M059J (cell line): Measurements from ENCODE around the gene DNAH9. TPM values are rescaled to one million over a fixed set of nuclear protein-coding genes. Genes with fewer than 3 reads are reported as not detected.
A peak's percentile ranks its signal among the peaks of the same experiment; 100 is the strongest.

ENCODE experiments used
- DNase-seq: peaks from one replicate; pipeline ENCODE4 v3.0.0-alpha.2; 2012; ENCODE audit warnings: low read depth
- total RNA-seq: library from RNA; depleted of rRNA; stranded (reverse); fragments of >200 nt; shearing (Covaris generic); gene quantifications from 2 replicates; pipeline ENCODE4 v1.2.3, GENCODE V29; 2014

The DNAH9 gene
- total RNA-seq, 1 experiment from 2014 or later = not detected

DNA sequence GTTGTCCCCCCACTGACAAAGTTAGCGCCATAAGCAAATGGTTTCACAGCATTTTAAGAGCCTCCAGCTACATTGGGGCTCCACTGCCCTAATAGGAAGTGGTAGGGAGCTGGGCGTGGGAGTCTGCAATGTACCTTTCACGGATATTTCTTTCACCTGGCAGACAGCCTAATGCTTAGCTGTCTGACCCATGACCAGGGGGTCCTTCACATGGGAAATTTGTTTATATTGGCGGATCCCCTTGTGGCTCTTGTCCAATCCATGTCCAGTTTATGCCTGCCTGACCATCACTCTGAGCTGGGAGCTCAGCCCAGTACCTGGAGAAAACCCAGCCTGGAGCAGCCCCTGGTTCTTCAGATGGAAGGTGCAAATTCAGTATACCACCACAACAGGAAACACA is 254.0 kb downstream of the DNAH9 start:
- DNase-seq = no peak

DNA sequence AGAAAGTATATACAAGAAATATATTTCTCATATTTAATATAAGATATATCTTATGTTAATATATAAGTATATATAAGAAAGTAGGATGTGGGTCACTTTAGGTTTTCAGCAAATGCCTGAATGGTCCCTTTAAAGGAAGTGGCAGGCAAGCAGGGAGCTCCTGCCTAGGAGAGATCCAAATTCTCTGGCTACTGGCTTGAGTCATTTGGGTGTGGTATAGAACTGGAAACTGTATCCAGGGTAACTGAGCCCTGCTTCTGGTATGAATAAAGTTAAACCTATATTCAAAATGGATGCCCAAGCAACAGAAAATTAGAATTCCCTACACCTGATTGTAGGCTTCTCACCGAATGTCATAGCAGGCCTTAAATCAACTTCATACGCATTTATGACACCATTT is 254.6 kb downstream of the DNAH9 start:
- DNase-seq = no peak

DNA sequence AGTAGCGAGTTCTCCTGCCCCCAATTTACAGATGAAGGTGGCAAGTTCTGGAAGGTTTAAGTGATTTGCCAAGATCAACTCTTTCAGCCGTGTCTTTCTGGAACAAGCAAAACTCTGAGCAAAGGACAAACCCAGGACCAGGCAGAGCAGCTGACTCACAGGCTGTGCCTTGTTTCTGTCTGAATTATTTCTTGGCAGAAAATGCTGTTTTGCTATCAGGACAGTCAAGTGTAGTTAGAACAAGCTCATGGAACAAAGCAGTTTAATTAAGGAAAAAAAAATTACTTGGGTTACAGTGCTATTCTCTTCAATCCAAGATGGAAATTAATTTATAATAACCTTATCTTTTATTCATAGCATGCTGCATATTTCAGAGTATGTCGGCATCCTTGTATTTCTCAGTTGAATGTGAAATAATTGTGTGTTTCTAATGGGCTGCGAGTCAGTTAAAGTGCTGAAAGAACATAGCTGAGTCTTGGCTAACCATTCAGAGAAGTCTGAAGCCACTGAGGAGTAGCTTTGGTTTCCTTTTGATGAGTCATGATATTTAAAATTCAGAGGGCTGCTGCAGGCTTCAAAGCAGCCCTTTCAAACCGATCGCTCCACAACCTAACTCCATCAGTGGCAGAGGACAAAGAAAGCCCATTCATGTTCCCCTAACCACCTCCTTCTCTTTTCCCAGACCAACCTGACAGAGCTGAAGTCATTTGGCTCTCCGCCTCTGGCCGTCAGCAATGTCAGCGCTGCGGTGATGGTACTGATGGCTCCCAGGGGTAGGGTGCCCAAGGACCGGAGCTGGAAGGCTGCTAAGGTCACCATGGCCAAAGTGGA is 255.3 kb downstream of the DNAH9 start:
- peak; percentile 2 for DNase-seq

DNA sequence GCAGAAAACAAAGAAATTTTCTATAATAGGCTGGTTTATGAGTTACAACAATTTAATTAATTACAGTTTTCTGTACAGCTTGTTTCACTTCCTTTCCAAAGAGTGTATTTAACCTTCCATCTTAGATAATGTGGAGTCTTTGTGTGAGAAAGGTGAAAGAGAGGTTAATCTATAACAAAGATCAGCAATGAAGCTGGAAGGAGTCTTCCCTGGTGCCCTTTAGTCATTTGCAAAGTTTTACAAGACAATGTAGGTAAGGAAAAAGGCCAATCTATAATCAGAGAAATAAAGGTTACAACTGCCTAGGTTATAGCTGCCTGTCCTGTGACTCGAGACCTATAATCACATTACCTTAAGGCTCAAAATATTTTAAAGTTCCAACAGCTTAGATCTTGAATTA is 257.0 kb downstream of the DNAH9 start:
- no peak for DNase-seq

DNA sequence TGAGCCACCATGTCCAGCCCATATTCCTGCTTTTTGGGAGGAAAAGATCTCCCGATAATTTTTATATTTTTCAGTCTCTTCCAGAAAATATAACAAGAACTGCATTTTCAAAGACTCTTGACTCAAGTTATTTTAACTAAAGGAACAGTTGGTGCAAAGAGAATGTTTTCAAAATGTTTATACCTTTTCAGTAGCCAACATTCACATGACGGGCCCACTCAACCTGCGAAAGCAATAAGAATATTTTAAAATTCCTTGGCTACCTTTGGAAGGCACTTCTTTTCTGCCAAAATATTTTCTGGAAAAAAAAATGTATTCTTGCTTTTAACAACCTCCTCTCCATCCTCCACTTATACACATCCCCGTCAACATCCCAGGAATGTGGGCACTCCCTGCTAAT is 258.7 kb downstream of the DNAH9 start:
- DNase-seq = no peak

DNA sequence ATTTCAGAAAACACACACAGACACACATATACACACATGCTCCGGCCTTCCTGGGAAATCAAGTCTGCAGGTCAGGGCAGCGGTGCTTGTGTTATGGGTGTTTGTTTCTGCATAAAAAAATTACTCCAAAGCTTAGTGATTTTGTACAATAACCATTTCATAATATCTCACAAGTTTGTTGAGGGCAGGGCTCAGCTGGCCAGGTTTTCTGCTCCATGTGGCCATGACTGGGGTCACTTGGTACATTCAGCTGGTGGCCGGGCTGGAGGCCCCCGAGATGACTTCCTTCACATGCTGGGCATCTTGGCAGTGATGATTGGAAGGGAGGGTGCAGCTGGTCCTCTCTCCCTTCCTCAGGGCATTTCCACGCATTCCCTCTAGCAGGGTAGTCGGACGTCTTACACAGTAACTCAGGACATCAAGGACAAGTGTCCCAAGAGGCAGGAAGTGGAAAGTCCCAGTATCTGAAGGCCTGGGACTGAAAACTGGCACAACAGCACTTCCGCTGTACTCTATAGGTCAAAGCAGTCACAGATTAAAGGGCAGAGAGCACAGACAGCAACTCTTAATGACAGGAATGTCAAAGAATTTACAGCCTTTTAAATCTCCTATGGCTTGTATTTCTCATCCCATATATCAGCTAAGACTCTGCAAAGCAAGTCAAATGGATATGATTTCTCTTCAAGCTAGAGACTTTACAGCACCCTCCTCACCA is 271.6 kb downstream of the DNAH9 start:
- DNase-seq = no peak

DNA sequence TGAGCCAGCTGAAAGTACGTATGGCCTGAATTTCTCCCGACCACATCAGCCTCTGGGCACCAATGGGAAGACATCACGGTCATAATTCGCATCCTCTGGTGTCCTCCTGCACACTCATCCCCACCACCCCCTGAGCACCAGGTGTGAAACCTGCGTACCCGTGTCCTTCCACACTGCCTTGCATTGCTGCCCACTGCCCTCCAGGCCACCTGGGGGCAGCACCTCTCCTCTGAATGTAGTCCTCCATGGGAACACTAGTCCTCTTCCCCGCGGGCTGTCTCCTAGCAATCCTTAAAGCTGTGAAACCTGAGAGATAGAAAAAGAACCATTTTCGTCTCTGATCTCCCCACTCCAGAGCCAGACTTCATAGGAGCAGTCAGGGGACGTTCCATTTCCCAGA is 273.5 kb downstream of the DNAH9 start:
- DNase-seq = no peak

DNA sequence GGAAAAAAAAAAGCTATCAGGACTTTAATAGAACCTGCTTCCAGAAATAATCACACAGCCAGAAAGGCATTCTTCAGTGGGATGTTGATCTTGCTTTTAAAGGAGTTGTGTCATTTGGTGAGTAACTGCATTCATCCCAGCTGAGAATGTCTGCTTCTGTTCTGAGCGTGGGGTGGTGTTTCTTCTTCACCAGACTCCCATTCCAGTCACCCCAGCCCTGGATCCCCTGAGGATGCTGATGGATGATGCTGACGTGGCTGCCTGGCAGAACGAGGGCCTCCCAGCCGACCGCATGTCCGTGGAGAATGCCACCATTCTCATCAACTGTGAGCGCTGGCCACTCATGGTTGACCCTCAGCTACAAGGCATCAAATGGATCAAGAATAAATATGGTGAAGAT is 276.5 kb downstream of the DNAH9 start:
- DNase-seq = no peak

DNA sequence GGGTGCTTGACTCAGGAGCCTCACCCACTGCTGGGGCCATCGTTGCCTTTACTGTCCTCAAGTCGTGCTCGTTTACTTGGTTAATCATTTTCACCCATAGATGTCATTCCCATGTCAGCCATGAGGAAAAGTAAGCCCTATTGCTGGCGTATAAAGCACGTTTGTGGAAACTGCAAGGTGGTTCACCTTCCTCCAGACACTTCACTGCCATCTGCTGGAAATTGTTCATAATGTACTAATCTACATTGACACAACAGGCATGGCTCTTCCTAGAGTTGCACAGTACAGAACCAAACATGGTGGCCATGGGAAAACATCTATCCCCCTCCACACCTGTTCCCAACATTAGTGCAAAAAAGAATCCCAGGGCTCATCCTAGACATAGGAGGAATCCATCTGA is 282.4 kb downstream of the DNAH9 start:
- peak; percentile 36 for DNase-seq

DNA sequence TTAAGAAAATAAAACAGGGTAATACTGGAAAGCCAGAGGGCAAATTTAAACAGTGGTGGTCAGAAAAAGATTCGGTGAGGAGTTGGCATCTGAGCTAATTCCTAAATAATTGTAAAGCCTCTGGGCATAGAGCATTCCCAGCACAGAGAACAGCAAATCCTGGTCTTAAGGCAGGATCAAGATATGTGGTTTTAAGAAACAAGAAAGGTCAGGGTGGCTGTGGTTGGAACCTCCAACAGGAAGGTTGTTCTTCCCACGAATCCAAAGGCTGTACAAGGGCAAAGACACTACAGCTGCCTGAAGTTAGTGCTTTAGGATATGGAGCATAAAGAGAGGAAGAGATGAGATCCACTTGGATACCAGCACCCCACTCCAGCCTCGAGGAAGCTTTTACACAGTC is 284.4 kb downstream of the DNAH9 start:
- no peak for DNase-seq

DNA sequence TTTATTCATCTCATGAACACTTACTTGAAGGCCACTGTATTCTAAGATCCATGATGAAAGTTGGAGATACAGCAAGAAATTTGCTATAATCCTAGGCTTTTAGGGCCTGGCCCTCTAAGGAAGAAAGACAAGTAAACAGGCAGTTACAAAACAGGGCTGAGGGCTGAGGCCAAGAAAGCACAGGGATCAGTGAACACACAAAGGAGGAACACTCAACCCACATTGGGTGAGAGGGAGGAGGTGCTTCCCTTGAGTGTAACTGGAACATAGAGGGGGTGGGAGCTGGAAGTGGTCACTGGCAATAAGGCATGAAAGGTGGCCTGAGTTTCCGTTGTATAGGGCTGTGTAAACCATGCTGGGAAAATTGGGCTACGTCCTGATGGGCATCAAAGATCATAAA is 286.8 kb downstream of the DNAH9 start:
- DNase-seq = no peak

DNA sequence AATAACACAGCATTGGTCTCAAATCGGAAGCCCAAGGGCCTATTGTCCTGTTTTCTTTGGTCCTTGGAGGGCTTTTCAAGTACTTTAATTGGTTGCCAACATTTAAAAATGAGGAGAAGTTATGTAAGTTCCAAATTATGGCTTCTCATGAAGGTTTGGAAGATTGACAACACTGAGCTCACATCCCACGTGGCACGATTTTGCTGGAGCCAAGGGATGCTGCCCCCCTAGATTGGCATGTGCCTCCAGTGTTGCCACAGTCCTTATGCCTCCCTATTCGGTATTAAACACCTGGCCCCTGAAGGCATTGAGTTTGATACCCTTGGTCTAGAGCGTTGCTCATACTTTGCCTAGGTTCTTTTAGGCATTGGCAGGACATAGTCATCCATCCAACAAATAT is 291.0 kb downstream of the DNAH9 start:
- DNase-seq = no peak

DNA sequence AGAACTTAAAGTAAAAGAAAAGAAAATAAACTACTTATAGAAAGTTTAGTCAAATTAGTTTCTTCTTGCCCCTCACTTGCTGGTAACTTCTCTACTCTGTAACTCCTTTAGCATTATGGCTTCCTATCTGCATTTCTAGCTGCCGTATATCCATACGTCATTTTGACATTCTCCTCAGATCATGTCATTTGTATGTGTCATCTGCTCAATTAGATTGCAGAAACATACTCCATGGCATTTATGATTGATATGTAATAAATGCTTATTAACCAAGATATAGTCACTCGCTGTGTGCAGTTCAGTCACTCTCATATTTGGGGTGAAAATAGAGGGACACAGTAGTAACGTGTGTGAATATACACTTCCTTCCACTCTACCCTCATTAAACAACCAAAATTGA is 295.6 kb downstream of the DNAH9 start:
- DNase-seq = no peak

DNA sequence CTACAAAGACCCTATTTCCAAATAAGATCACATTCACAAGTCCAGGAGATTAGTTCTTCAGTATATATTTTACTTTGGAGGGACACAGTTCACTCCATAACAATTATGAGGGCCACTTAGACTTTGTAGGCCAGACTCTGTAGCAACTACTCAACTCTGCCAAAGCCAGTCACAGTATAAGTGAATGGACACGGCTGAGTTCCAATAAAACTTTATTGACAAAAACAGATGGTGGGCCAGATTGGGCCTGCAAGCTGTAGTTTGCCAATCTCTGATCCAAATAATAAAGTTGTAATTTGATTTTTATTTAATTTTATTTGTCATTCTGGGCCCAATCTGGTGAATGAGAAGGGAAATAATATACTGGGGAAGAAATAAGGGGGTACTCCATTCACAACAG is 297.9 kb downstream of the DNAH9 start:
- no peak for DNase-seq

DNA sequence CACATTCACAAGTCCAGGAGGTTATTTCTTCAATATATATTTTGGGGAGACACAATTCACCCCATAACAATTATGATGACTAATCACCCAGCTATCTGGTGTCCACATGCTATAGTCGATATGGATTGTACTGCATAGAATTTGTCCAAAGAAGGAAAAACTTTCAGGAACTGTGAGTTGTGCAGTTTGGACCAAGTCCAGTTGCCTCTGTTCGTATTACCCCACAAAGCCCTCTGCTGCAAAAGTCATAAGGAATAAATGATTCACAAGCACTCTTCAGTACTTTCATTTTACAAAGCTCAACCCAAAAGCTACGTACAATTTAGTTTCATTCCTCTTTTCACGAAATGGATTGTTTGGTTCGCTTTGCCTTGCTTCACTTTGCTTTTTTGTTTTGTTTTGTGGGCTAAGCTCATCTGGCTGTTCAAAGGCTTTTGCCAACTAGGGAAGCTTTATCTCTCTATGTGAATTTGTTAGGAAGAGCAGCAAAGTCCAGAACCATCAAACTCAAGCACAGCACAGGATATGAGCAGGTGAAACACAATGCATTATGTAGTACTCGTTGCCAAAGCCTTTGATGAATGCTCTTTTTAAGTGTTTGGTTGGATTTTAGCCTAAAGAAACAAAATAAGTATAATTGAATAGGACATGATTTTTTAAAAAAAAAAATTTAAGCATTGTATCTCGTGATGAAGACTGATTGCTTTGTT is 300.4 kb downstream of the DNAH9 start:
- no peak for DNase-seq

DNA sequence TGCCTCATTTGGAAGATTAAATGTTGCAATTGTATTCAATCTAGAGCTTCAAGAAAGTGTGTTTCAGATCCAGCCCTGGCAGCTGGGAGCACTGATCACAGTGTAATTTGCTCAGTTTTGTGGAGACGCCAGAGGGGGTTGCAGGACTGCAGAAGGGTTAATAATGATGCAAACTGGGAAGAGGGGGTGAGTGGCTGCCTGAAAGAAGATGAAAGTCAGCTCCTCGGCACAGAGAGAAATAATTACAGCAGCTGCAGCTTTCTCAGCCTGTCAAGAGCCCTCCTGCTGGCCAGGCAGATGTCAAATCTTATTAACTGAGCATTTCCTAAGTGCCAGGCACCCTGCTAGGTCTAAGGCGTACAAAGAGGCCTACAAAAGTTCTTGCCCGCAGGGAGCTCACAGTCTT is 301.3 kb downstream of the DNAH9 start:
- no peak for DNase-seq

DNA sequence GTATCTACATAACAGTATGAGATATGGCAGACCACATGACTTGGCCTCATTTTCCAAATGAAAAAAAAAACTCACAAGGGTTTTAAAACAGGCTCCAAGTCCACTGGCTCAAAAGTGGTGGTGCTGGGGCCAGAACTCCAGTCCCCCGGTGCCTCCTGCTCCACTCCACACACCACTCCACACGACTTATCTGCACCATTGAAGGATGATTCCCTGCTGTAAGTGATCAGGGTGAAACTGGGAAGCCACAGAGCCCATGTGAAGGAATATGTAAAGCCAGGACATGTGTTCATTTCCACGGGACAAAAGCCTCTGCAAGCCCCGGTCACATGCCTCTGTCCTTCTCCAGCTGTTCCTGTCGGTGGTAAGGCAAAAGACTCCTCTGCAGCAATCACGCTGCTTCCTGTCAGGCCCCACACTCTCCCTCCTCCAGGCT is 301.8 kb downstream of the DNAH9 start:
- DNase-seq = no peak

DNA sequence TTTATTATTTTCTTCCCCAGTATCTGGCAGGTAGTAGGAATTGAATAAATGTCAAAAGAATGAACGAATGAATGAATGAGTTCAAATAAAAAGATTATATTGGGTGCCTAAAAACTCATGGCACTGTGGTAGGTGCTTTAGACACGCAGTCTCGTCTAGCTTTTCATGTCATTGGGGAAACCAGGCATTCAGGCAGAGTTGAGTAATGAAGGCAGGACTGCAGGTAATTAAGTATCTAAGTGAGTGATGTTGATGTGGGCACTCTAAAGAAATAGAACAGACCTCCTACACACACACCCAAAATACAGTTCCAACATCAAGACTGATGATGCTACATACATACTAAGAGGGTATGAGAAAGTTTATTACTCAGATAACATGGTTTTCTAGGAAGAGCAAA is 302.4 kb downstream of the DNAH9 start:
- DNase-seq = no peak

DNA sequence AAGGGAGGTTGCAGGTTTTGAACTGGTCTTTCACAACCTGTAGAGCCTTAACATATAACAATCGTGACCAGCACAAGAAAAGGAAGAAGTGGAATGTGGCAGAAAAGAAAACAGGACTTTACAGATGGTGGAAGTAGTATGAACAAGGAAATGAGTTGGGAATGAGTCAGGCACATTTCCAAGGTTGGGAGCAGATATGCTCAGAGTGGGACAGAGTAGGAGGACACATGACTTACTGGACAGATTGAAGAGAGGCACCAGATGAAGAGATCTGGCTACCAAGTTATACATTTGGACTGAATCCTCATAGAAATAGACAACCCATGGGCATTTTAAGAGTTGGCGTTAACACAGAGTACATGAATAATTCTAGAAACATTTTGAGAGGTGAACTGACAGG is 303.7 kb downstream of the DNAH9 start:
- DNase-seq = no peak

DNA sequence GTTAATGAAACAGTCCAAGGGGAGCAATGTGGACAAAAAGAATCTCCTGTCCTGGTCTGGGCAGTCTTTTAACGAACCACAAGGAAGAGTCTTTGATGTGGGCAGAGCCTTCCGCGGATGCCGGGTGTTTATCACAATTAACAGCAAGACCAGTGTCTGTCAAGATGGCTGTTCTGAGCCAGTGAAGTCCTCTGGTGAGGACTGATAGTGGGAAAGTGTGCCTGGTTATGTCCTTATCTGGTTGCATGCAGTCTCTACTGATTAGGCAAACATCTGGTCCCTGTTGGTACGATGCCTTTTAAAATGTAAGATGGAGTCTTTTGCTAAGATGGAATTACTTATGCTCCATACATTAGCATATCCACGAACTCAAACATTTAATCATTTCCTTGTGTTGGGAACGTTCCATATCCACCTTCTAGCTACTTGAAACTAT is 310.5 kb downstream of the DNAH9 start:
- DNase-seq = no peak

DNA sequence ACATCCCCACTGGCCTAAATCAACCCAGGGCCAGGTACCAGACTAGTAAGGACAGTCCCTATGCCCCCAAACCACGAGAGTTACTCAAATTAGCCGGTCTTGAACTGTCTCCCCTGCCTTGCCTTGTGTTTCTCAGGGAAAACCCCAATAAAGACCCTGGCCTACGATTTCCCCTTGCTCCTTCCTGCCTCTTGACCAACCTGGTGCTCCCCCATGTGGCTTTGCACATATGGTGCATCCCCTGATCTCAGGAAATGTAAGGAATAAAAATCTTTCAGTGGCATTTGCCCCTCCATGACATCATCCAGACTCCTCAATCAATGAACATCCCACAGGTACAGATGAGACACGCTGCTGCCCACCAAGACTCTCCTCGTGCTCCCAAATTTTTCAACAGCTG is 311.1 kb downstream of the DNAH9 start:
- DNase-seq = no peak

DNA sequence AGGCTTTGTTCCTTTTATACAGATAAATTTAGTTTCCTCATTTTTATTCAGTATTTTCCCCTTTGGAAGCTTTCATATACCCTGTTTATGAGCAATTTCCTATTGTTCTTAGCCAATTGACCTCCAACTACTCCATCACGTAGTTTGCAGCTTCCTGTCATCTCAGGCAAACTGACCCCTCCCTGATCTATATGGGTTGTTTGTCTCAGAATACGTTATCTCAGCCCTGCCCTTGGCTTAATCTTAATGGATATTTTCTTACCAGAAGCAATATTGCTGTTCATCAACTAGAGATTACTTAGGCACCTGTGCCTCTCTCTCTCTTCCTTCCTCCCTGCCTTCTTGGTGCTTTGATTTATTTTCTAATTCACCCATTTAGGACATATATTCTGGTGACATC is 317.8 kb downstream of the DNAH9 start:
- no peak for DNase-seq

DNA sequence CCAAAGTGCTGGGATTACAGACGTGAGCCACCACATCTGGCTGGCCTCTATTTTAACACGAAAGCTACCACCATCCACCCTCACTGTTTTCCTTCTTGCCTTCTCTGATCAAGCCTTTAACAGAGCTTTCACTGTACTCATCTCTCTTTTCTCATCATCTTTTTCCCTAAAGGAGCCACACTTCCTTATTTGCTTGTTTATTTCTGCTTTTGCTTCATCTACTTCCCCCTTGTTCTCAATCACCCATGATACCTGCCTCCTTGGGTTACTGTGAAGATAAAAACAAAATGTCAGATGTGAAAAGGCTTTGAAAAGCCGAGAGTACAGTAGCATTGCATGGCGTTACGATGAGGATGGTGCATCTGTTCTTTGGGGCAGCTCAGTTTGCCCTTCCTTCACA is 319.1 kb downstream of the DNAH9 start:
- no peak for DNase-seq
